GM06990 (cell line): ENCODE measurements around the gene MRM3.

Experiments
- DNase-seq: peaks from one replicate; pipeline ENCODE4 v3.0.0-alpha.2; 2011; ENCODE audit not compliant: insufficient read length; ENCODE audit errors: extremely low read depth
- H3K27me3 ChIP-seq: replicated peaks from 2 replicates; pipeline ENCODE4 v1.6.0; 2011; ENCODE audit warnings: low read length; ENCODE audit not compliant: control insufficient read depth, insufficient read depth
- H3K36me3 ChIP-seq: 2 replicates; pipeline ENCODE4 v1.5.1; 2011; ENCODE audit warnings: low read length; ENCODE audit not compliant: control insufficient read depth, insufficient read depth
- H3K4me3 ChIP-seq: replicated peaks from 2 replicates; pipeline ENCODE4 v1.5.1; 2011; ENCODE audit warnings: low read depth, mild to moderate bottlenecking, control low read depth, low read length
- TF ChIP-seq, protein P1 (sequence below): IDR thresholded peaks from 2 replicates; pipeline ENCODE4 v1.5.1; 2011; ENCODE audit warnings: low read length, control low read depth, mild to moderate bottlenecking, inconsistent platforms; ENCODE audit not compliant: insufficient read depth, poor library complexity, severe bottlenecking

The MRM3 gene, protein sequence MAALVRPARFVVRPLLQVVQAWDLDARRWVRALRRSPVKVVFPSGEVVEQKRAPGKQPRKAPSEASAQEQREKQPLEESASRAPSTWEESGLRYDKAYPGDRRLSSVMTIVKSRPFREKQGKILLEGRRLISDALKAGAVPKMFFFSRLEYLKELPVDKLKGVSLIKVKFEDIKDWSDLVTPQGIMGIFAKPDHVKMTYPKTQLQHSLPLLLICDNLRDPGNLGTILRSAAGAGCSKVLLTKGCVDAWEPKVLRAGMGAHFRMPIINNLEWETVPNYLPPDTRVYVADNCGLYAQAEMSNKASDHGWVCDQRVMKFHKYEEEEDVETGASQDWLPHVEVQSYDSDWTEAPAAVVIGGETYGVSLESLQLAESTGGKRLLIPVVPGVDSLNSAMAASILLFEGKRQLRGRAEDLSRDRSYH

DNA sequence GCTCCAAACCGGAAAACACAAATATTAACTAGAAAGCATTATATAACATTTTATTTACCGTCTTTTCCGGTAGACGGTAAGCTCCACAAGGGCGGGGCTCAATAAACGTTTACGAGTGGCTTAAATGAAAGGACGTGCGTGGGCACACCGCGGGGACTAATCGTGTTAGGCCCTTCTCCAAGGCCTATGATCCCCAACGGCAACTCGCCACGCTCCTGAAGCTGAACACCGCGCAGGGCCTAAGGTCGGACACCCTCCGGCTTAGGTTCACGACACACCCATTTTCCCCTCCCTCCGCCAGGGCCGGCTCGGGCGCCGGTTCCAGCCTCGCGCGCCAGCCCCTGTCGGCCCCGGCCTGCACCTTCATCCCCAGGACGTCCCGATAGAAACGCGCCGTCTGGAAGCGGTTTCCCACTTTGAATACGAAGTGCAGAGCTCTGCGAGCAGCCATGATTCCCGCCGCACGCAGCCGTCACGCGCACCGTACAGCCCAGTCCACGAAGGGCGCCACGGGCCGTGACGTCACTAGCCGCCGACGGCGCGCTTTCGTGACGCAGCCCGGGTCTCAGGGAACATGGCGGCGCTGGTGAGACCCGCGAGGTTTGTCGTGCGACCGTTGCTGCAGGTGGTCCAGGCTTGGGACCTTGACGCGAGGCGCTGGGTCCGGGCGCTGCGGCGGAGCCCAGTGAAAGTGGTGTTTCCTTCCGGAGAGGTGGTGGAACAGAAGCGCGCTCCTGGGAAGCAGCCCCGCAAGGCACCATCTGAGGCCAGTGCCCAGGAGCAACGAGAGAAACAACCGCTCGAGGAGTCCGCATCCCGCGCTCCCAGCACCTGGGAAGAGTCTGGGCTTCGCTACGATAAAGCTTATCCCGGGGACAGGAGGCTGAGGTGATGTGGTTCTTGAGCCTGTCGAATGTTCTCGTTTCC, at the start of gene MRM3, which contains the start of gene GLOD4:
TSS of gene MRM3 (plus strand) at position 549 of the 927 bp plus-strand sequence. CDS start at position 575, 26 bp downstream.
TSS of gene GLOD4 (minus strand) at position 476 of the 927 bp plus-strand sequence. CDS start at position 451, 25 bp downstream.
- no peaks in the 10 kb centered on the region for H3K27me3 ChIP-seq
- TF ChIP-seq, protein P1, sequence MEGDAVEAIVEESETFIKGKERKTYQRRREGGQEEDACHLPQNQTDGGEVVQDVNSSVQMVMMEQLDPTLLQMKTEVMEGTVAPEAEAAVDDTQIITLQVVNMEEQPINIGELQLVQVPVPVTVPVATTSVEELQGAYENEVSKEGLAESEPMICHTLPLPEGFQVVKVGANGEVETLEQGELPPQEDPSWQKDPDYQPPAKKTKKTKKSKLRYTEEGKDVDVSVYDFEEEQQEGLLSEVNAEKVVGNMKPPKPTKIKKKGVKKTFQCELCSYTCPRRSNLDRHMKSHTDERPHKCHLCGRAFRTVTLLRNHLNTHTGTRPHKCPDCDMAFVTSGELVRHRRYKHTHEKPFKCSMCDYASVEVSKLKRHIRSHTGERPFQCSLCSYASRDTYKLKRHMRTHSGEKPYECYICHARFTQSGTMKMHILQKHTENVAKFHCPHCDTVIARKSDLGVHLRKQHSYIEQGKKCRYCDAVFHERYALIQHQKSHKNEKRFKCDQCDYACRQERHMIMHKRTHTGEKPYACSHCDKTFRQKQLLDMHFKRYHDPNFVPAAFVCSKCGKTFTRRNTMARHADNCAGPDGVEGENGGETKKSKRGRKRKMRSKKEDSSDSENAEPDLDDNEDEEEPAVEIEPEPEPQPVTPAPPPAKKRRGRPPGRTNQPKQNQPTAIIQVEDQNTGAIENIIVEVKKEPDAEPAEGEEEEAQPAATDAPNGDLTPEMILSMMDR: no peak
- peak within 1 kb of the TSS; percentile 84 for H3K4me3 ChIP-seq
- H3K36me3 ChIP-seq: peaks cover 7% of the 10 kb centered on the region
- DNase-seq: peak; percentile 96

DNA sequence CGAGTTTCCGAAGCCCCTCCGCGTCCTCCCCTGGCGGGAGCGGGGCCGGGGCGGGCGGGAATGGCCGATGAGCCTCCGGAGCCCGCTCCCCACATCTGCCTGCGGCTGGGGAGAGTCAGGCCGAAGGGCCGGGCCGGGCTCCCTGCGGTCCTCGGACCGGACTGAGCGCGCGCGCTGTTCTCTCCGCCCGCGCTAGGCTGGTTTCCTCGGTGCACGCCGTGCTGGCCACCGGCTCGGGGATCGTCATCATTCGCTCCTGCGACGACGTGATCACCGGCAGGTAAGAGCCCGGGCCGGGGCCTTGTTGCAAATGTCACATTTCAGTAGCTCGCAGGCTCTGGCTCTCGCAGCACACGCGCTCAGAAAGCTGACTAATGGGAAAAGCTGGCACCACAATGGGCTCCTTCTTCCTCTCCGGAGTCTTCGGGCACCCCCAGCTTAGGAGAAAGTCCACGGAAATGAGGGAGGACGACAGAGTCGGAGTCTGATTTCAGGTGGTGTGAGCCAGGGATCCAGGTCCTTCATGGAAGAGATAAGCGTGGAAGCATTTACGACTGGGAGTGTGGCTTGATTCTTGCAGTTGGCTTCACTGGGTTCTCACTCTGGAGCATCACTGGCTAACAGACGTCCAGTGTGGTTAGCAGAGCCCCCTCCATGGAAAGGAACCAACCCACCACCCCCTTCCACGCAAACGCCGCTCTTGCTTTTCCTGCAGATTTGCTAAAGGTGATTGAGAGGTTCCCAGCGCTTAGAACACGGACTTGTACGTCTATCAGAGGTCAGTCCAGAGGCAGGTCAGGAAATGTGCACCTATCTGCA, 49.0 kb upstream of the MRM3 start:
- Histone ChIP-seq H3K4me3 (peak overlapping the region; percentile 66), H3K27me3 (no peaks in the 10 kb centered on the region), H3K36me3 (no peaks in the 10 kb centered on the region; the same call in 1 of the 2 replicates)
- TF ChIP-seq, protein P1: no peak
- peak; percentile 61 for DNase-seq

DNA sequence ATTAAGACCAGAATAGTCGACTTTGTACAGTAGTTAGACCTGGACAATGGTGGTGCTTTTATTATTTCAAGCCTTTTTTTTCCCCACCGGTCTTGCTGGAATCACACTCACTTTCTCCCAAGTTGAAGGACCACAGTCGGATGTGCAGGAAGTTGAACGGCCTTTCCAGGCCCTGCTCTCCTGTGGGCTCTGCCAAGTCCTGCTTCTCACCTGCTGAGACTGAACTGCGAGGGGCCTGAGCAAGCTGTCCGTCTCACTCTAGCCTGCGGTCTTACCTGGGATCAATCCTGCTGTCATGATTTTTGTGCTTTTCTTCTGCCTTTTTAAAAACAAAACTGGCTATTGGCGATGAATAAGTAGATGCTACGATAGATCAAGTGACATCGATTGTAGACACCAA, 48.4 kb upstream of the MRM3 start:
- TF ChIP-seq, protein P1: no peak

DNA sequence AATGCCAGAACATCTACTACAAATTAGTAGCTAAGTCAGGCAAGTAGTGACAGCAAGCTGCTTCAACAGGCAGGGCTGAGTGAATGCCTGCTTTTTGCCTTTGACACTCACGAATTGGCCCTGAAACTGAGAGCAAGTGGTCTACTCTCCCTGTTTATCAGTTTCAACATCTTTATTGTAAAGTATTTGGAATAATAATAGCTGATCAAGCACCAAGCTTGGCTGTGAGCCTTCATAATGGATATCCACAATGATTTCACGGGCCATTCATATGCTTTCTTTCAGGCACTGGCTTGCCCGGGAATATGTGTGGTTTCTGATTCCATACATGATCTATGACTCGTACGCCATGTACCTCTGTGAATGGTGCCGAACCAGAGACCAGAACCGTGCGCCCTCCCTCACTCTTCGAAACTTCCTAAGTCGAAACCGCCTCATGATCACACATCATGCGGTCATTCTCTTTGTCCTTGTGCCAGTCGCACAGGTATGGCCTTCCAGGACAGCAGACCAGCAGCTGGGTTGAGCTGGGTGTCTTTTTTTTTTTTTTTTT, 44.5 kb upstream of the MRM3 start:
- TF ChIP-seq, protein P1: no peak
- Histone ChIP-seq H3K4me3 (no peak overlapping the region), H3K36me3 (peaks cover 11% of the 10 kb centered on the region), H3K27me3 (no peaks in the 10 kb centered on the region)
- DNase-seq: no peak

More for the DNA sequence above, 48.4 kb upstream of the MRM3 start:
- Histone ChIP-seq H3K27me3 (no peaks in the 10 kb centered on the region), H3K36me3 (peaks cover 2% of the 10 kb centered on the region; the same call in 1 of the 2 replicates), H3K4me3 (no peak overlapping the region)
- DNase-seq: no peak
